ENCODE measurements around the gene ITGB7.
"Not testable (repeated sequence)": the region's sequence is repeated elsewhere in the genome, so short reads cannot be mapped to it uniquely, and the experiment has no call there.

The ITGB7 gene

GRCh38 chr12:53208877-53209463 is 1.9 kb upstream of the ITGB7 start:
- peaks cover 19% of the 10 kb centered on the region for H3K4me1 ChIP-seq (ENCODE audit: control insufficient read depth, insufficient read depth, low read length)
- peaks cover 17% of the 10 kb centered on the region for H3K36me3 ChIP-seq (ENCODE audit: control insufficient read depth, insufficient read depth, low read length)
- H3K9ac ChIP-seq (ENCODE audit: low read length): no peak overlapping the region
- no peaks in the 10 kb centered on the region for H3K9me3 ChIP-seq (ENCODE audit: control insufficient read depth, low read length)
- no peaks in the 10 kb centered on the region for H3K27me3 ChIP-seq (ENCODE audit: control insufficient read depth, insufficient read depth, low read length)
- H3K4me3 ChIP-seq (ENCODE audit: low read length): no peak overlapping the region

- Histone ChIP-seq H3K27me3 (ENCODE audit: control insufficient read depth, insufficient read depth, low read length) (no peaks in the 10 kb centered on the region), H3K9ac (ENCODE audit: low read length) (no peak overlapping the region), H3K4me1 (ENCODE audit: control insufficient read depth, insufficient read depth, low read length) (peaks cover 19% of the 10 kb centered on the region), H3K36me3 (ENCODE audit: control insufficient read depth, insufficient read depth, low read length) (peaks cover 17% of the 10 kb centered on the region), H3K9me3 (ENCODE audit: control insufficient read depth, low read length) (no peaks in the 10 kb centered on the region), H3K4me3 (ENCODE audit: low read length) (no peak overlapping the region)
Observed at GRCh38 chr12:53208435-53208834, 1.4 kb upstream of the ITGB7 start.

GRCh38 chr12:53205747-53206419 is 1.2 kb downstream of the ITGB7 start:
- H3K27me3 ChIP-seq (ENCODE audit: control insufficient read depth, insufficient read depth, low read length): no peaks in the 10 kb centered on the region
- H3K4me3 ChIP-seq (ENCODE audit: low read length): no peak overlapping the region
- H3K9ac ChIP-seq (ENCODE audit: low read length): no peak overlapping the region

GRCh38 chr12:53204351-53204750 is 2.7 kb downstream of the ITGB7 start:
- no peaks in the 10 kb centered on the region for H3K9me3 ChIP-seq (ENCODE audit: control insufficient read depth, low read length)
- H3K4me1 ChIP-seq (ENCODE audit: control insufficient read depth, insufficient read depth, low read length): peaks cover 19% of the 10 kb centered on the region
- no peaks in the 10 kb centered on the region for H3K27me3 ChIP-seq (ENCODE audit: control insufficient read depth, insufficient read depth, low read length)
- no peak overlapping the region for H3K9ac ChIP-seq (ENCODE audit: low read length)
- no peaks in the 10 kb centered on the region for H3K36me3 ChIP-seq (ENCODE audit: control insufficient read depth, insufficient read depth, low read length)
- H3K4me3 ChIP-seq (ENCODE audit: low read length): no peak overlapping the region

More at GRCh38 chr12:53205747-53206419, 1.2 kb downstream of the ITGB7 start:
- H3K9me3 ChIP-seq (ENCODE audit: control insufficient read depth, low read length): no peaks in the 10 kb centered on the region
- peaks cover 19% of the 10 kb centered on the region for H3K4me1 ChIP-seq (ENCODE audit: control insufficient read depth, insufficient read depth, low read length)
- H3K36me3 ChIP-seq (ENCODE audit: control insufficient read depth, insufficient read depth, low read length): peaks cover 6% of the 10 kb centered on the region

GRCh38 chr12:53202316-53202715 is 4.7 kb downstream of the ITGB7 start:
- H3K9me3 ChIP-seq (ENCODE audit: control insufficient read depth, low read length); H3K4me3 ChIP-seq (ENCODE audit: low read length); H3K9ac ChIP-seq (ENCODE audit: low read length); H3K36me3 ChIP-seq (ENCODE audit: control insufficient read depth, insufficient read depth, low read length); H3K27me3 ChIP-seq (ENCODE audit: control insufficient read depth, insufficient read depth, low read length): not testable (repeated sequence)
- H3K4me1 ChIP-seq (ENCODE audit: control insufficient read depth, insufficient read depth, low read length): peaks cover 13% of the 10 kb centered on the region

- Histone ChIP-seq H3K4me3 (ENCODE audit: low read length) (no peak overlapping the region), H3K9ac (ENCODE audit: low read length) (no peak overlapping the region), H3K36me3 (ENCODE audit: control insufficient read depth, insufficient read depth, low read length) (no peaks in the 10 kb centered on the region), H3K9me3 (ENCODE audit: control insufficient read depth, low read length) (no peaks in the 10 kb centered on the region), H3K4me1 (ENCODE audit: control insufficient read depth, insufficient read depth, low read length) (peaks cover 13% of the 10 kb centered on the region), H3K27me3 (ENCODE audit: control insufficient read depth, insufficient read depth, low read length) (peaks cover 7% of the 10 kb centered on the region)
Observed at GRCh38 chr12:53201639-53202038, 5.4 kb downstream of the ITGB7 start.

- Histone ChIP-seq H3K4me1 (ENCODE audit: control insufficient read depth, insufficient read depth, low read length) (peaks cover 17% of the 10 kb centered on the region), H3K27me3 (ENCODE audit: control insufficient read depth, insufficient read depth, low read length) (peaks cover 7% of the 10 kb centered on the region), H3K9ac (ENCODE audit: low read length) (no peak overlapping the region), H3K4me3 (ENCODE audit: low read length) (no peak overlapping the region), H3K36me3 (ENCODE audit: control insufficient read depth, insufficient read depth, low read length) (no peaks in the 10 kb centered on the region), H3K9me3 (ENCODE audit: control insufficient read depth, low read length) (no peaks in the 10 kb centered on the region)
Observed at GRCh38 chr12:53201177-53201541, 5.9 kb downstream of the ITGB7 start.

GRCh38 chr12:53200458-53201176 is 6.4 kb downstream of the ITGB7 start:
- H3K4me3 ChIP-seq (ENCODE audit: low read length): no peak overlapping the region
- no peak overlapping the region for H3K9ac ChIP-seq (ENCODE audit: low read length)
- no peaks in the 10 kb centered on the region for H3K36me3 ChIP-seq (ENCODE audit: control insufficient read depth, insufficient read depth, low read length)
- no peaks in the 10 kb centered on the region for H3K9me3 ChIP-seq (ENCODE audit: control insufficient read depth, low read length)
- peaks cover 17% of the 10 kb centered on the region for H3K4me1 ChIP-seq (ENCODE audit: control insufficient read depth, insufficient read depth, low read length)
- H3K27me3 ChIP-seq (ENCODE audit: control insufficient read depth, insufficient read depth, low read length): peaks cover 7% of the 10 kb centered on the region

- Histone ChIP-seq H3K9ac (ENCODE audit: low read length) (no peak overlapping the region), H3K4me3 (ENCODE audit: low read length) (no peak overlapping the region), H3K4me1 (ENCODE audit: control insufficient read depth, insufficient read depth, low read length) (peaks cover 17% of the 10 kb centered on the region), H3K27me3 (ENCODE audit: control insufficient read depth, insufficient read depth, low read length) (peaks cover 7% of the 10 kb centered on the region), H3K36me3 (ENCODE audit: control insufficient read depth, insufficient read depth, low read length) (no peaks in the 10 kb centered on the region), H3K9me3 (ENCODE audit: control insufficient read depth, low read length) (no peaks in the 10 kb centered on the region)
Observed at GRCh38 chr12:53200107-53200457, 7.0 kb downstream of the ITGB7 start.

- H3K36me3 ChIP-seq (ENCODE audit: control insufficient read depth, insufficient read depth, low read length): no peaks in the 10 kb centered on the region
- H3K4me1 ChIP-seq (ENCODE audit: control insufficient read depth, insufficient read depth, low read length): peaks cover 17% of the 10 kb centered on the region
- no peak overlapping the region for H3K4me3 ChIP-seq (ENCODE audit: low read length)
- H3K9me3 ChIP-seq (ENCODE audit: control insufficient read depth, low read length): no peaks in the 10 kb centered on the region
- no peak overlapping the region for H3K9ac ChIP-seq (ENCODE audit: low read length)
- H3K27me3 ChIP-seq (ENCODE audit: control insufficient read depth, insufficient read depth, low read length): peaks cover 7% of the 10 kb centered on the region
Observed at GRCh38 chr12:53199700-53200099, 7.4 kb downstream of the ITGB7 start.

- Histone ChIP-seq H3K9ac (ENCODE audit: low read length) (no peak overlapping the region), H3K4me3 (ENCODE audit: low read length) (no peak overlapping the region), H3K9me3 (ENCODE audit: control insufficient read depth, low read length) (no peaks in the 10 kb centered on the region), H3K36me3 (ENCODE audit: control insufficient read depth, insufficient read depth, low read length) (no peaks in the 10 kb centered on the region), H3K27me3 (ENCODE audit: control insufficient read depth, insufficient read depth, low read length) (peaks cover 7% of the 10 kb centered on the region), H3K4me1 (ENCODE audit: control insufficient read depth, insufficient read depth, low read length) (peaks cover 17% of the 10 kb centered on the region)
Observed at GRCh38 chr12:53198486-53199110, 8.5 kb downstream of the ITGB7 start.

GRCh38 chr12:53197011-53197640 is 9.9 kb downstream of the ITGB7 start:
- H3K27me3 ChIP-seq (ENCODE audit: control insufficient read depth, insufficient read depth, low read length): peaks cover 7% of the 10 kb centered on the region

More at GRCh38 chr12:53197011-53197640, 9.9 kb downstream of the ITGB7 start:
- Histone ChIP-seq H3K9me3 (ENCODE audit: control insufficient read depth, low read length) (no peaks in the 10 kb centered on the region), H3K4me3 (ENCODE audit: low read length) (no peak overlapping the region), H3K4me1 (ENCODE audit: control insufficient read depth, insufficient read depth, low read length) (peaks cover 17% of the 10 kb centered on the region), H3K36me3 (ENCODE audit: control insufficient read depth, insufficient read depth, low read length) (no peaks in the 10 kb centered on the region), H3K9ac (ENCODE audit: low read length) (no peak overlapping the region)

All from mucosa of stomach (tissue), 1 donor.